Measurements from ENCODE around the gene CMSS1.

GRCh38 chr3:100136921-100137320, 319.3 kb downstream of the CMSS1 start:
- TF ChIP-seq, protein P1, sequence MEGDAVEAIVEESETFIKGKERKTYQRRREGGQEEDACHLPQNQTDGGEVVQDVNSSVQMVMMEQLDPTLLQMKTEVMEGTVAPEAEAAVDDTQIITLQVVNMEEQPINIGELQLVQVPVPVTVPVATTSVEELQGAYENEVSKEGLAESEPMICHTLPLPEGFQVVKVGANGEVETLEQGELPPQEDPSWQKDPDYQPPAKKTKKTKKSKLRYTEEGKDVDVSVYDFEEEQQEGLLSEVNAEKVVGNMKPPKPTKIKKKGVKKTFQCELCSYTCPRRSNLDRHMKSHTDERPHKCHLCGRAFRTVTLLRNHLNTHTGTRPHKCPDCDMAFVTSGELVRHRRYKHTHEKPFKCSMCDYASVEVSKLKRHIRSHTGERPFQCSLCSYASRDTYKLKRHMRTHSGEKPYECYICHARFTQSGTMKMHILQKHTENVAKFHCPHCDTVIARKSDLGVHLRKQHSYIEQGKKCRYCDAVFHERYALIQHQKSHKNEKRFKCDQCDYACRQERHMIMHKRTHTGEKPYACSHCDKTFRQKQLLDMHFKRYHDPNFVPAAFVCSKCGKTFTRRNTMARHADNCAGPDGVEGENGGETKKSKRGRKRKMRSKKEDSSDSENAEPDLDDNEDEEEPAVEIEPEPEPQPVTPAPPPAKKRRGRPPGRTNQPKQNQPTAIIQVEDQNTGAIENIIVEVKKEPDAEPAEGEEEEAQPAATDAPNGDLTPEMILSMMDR (IDR thresholded peaks at IDR 0.05), result no peak
- no peak for TF ChIP-seq EP300 (IDR thresholded peaks at IDR 0.05)
- no peak for TF ChIP-seq POLR2A (IDR thresholded peaks at IDR 0.05)
- TF ChIP-seq POLR2AphosphoS5 (IDR thresholded peaks at IDR 0.05), result no peak
